K562 (cell line): ENCODE data around the gene NAA80.

Source experiments
- CTCF ChIP-seq, 3 experiments: IDR thresholded peaks in 2 of 3; conservative IDR thresholded peaks in 1 of 3; 2 replicates each; pipeline ENCODE4 v1.5.1; 2011 to 2012; ENCODE audit warnings: low read length in 3 of 3, mild to moderate bottlenecking in 3 of 3, control low read depth in 2 of 3, improper control_type of control experiment in 1 of 3, inconsistent platforms in 1 of 3, low read depth in 1 of 3, mixed read lengths in 1 of 3, moderate library complexity in 1 of 3; ENCODE audit not compliant: insufficient read depth in 2 of 3
- EP300 ChIP-seq: IDR thresholded peaks from 2 replicates; pipeline ENCODE4 v1.6.1; 2012; ENCODE audit warnings: low read length, improper control_type of control experiment
- ESRRA ChIP-seq: fragments of 450-650 bp; IDR thresholded peaks from 2 replicates; pipeline ENCODE4 v1.6.1; 2014; ENCODE audit warnings: low read depth, mild to moderate bottlenecking, moderate library complexity, borderline replicate concordance
- ETV5 ChIP-seq: sonication (generic); formaldehyde crosslinking; IDR thresholded peaks from 2 replicates; pipeline ENCODE4 v1.4.0; 2020; ENCODE audit warnings: low read depth, mild to moderate bottlenecking, missing genetic modification reagents
- EZH2 ChIP-seq: IDR thresholded peaks from 2 replicates; pipeline ENCODE4 v1.6.1; 2012; ENCODE audit warnings: low read depth, mild to moderate bottlenecking, inconsistent platforms, low read length, borderline replicate concordance
- FOXP1 ChIP-seq: sonication (generic); formaldehyde crosslinking; IDR thresholded peaks from 2 replicates; pipeline ENCODE4 v1.8.0; 2022; ENCODE audit warnings: mild to moderate bottlenecking, missing genetic modification reagents
- GTF3C2 ChIP-seq: IDR thresholded peaks from 3 replicates; pipeline ENCODE4 v1.6.1; 2011; ENCODE audit warnings: borderline replicate concordance, mild to moderate bottlenecking, moderate library complexity; ENCODE audit not compliant: insufficient read length; ENCODE audit errors: extremely low read depth
- HBP1 ChIP-seq: fragments of 450-650 bp; formaldehyde crosslinking; IDR thresholded peaks from 2 replicates; pipeline ENCODE4 v1.4.0; 2022; ENCODE audit warnings: missing genetic modification characterization
- HDAC1 ChIP-seq, 2 experiments: fragments of 450-650 bp; IDR thresholded peaks; 2 replicates each; pipeline ENCODE4 v1.6.1; 2016 to 2017; ENCODE audit warnings: inconsistent platforms in 1 of 2, mild to moderate bottlenecking in 1 of 2, moderate library complexity in 1 of 2
- HMGXB4 ChIP-seq: sonication (generic); formaldehyde crosslinking; IDR thresholded peaks from 2 replicates; pipeline ENCODE4 v1.8.1; 2023; ENCODE audit warnings: mild to moderate bottlenecking, missing genetic modification reagents
- MEF2A ChIP-seq: IDR thresholded peaks from 2 replicates; pipeline ENCODE4 v1.6.1; 2011; ENCODE audit warnings: low read depth, mild to moderate bottlenecking, low read length, moderate library complexity; ENCODE audit not compliant: control insufficient read depth
- PTRF ChIP-seq: fragments of 450-650 bp; IDR thresholded peaks from 2 replicates; pipeline ENCODE4 v1.6.1; 2016; ENCODE audit warnings: mild to moderate bottlenecking, missing genetic modification characterization, missing compliant biosample characterization
- USF1 ChIP-seq: sonication (generic); formaldehyde crosslinking; IDR thresholded peaks from 2 replicates; pipeline ENCODE4 v1.9.0; 2022; ENCODE audit warnings: mild to moderate bottlenecking, missing genetic modification reagents

- TF ChIP-seq GTF3C2 (no peak), FOXP1 (CRISPR knock-in tag) (no peak), EP300 (peak; percentile 17; the same call in 1 of the 2 replicates), PTRF (tag) (no peak), ESRRA (peak; percentile 2; the same call in 1 of the 2 replicates), HDAC1 (IDR thresholded peaks at IDR 0.05) (peak in 1 of 2 experiments; percentile 86; a peak in 2 of 4 replicates), CTCF (IDR thresholded peaks at IDR 0.05 in 2 of 3, conservative IDR thresholded peaks at IDR 0.05 in 1 of 3; ENCODE audit: insufficient read depth in 2 of 3, low read depth in 1 of 3, low read length in 3 of 3) (no peak), HBP1 (0 out of 2 replicates have a peak, but pooled peaks have one; percentile 18), HMGXB4 (no peak), EZH2 (no peak), ETV5 (CRISPR knock-in tag) (no peak), USF1 (no peak), MEF2A (no peak)
These were observed 38.1 kb upstream of the NAA80 start for GRCh38 chr3:50337175-50337861.
